ENCODE data around the gene ATP6V1G2.
A peak's percentile ranks its signal among the peaks of the same experiment; 100 is the strongest.

The ATP6V1G2 gene

DNA sequence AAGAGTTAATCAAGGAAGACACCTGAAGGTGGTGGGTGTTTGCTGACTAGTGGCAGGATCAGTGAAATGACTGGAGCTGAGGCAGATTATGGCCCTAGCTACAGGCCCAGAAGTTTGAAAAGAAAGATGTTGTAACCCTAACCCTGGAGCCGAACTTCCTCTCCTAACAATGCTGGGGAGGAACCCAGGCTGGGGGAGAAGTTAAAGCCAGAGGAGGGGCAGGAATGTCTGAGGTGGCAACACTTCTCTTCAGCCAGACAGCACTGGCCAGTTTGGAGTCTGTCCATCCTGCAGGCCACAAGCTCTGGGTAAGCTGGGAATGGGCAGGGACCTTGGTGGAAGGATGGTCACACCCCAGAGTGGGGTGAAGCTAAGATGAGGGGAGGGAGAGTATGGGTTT lies 39.6 kb upstream of the ATP6V1G2 start, which contains the start of gene LST1:
Gene LST1, plus strand, starts transcription at position 270 of the 400 bp plus-strand sequence. CDS start 1,023 bp downstream, outside the sequence.
- no peak for DNase-seq (ENCODE audit: insufficient read length, low spot score)
- TF ChIP-seq, protein P1, sequence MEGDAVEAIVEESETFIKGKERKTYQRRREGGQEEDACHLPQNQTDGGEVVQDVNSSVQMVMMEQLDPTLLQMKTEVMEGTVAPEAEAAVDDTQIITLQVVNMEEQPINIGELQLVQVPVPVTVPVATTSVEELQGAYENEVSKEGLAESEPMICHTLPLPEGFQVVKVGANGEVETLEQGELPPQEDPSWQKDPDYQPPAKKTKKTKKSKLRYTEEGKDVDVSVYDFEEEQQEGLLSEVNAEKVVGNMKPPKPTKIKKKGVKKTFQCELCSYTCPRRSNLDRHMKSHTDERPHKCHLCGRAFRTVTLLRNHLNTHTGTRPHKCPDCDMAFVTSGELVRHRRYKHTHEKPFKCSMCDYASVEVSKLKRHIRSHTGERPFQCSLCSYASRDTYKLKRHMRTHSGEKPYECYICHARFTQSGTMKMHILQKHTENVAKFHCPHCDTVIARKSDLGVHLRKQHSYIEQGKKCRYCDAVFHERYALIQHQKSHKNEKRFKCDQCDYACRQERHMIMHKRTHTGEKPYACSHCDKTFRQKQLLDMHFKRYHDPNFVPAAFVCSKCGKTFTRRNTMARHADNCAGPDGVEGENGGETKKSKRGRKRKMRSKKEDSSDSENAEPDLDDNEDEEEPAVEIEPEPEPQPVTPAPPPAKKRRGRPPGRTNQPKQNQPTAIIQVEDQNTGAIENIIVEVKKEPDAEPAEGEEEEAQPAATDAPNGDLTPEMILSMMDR (IDR thresholded peaks at IDR 0.05; ENCODE audit: insufficient read depth, missing control alignments), result no peak
- FAIRE-seq, result no peak

- TF ChIP-seq, protein P1 (IDR thresholded peaks at IDR 0.05; ENCODE audit: insufficient read depth, missing control alignments), result peak; percentile 21
- FAIRE-seq, result no peak
- no peak for DNase-seq (ENCODE audit: insufficient read length, low spot score)
Measured at GRCh38 chr6:31585491-31585890, 39.1 kb upstream of the ATP6V1G2 start.

- FAIRE-seq, result no peak
- DNase-seq (ENCODE audit: insufficient read length, low spot score), result no peak
- TF ChIP-seq, protein P1 (IDR thresholded peaks at IDR 0.05; ENCODE audit: insufficient read depth, missing control alignments), result no peak
Measured at GRCh38 chr6:31582230-31582643, 35.8 kb upstream of the ATP6V1G2 start, which contains the start of gene LTB. LTB (minus strand) TSS chr6:31582424; CDS start chr6:31582417, 7 bp downstream.

GRCh38 chr6:31581434-31582229 lies 35.2 kb upstream of the ATP6V1G2 start:
- TF ChIP-seq, protein P1 (IDR thresholded peaks at IDR 0.05; ENCODE audit: insufficient read depth, missing control alignments), result no peak
- no peak for DNase-seq (ENCODE audit: insufficient read length, low spot score)
- FAIRE-seq, result no peak

GRCh38 chr6:31580807-31581433 lies 34.5 kb upstream of the ATP6V1G2 start:
- TF ChIP-seq, protein P1 (IDR thresholded peaks at IDR 0.05; ENCODE audit: insufficient read depth, missing control alignments), result peak; percentile 84
- peak; percentile 86 for DNase-seq (ENCODE audit: insufficient read length, low spot score)
- FAIRE-seq, result no peak

- TF ChIP-seq, protein P1 (IDR thresholded peaks at IDR 0.05; ENCODE audit: insufficient read depth, missing control alignments), result no peak
- FAIRE-seq (no peak), DNase-seq (ENCODE audit: insufficient read length, low spot score) (no peak)
Measured at GRCh38 chr6:31580438-31580740, 34.0 kb upstream of the ATP6V1G2 start.
